ES-I3 (cell line): ENCODE results near the gene LRP1B.

Experiments
- H3K36me3 ChIP-seq: 2 replicates; pipeline ENCODE4 v1.6.1; 2013; ENCODE audit warnings: mild to moderate bottlenecking, low read length, control low read depth, moderate library complexity; ENCODE audit not compliant: insufficient read depth
- H3K4me1 ChIP-seq: 2 replicates; pipeline ENCODE4 v1.6.1; 2013; ENCODE audit warnings: mild to moderate bottlenecking, control low read depth, low read length; ENCODE audit not compliant: insufficient read depth
- H3K9ac ChIP-seq: 2 replicates; pipeline ENCODE4 v1.6.1; 2013; ENCODE audit warnings: low read depth, mild to moderate bottlenecking, low read length, moderate library complexity
- H3K9me3 ChIP-seq: 2 replicates; pipeline ENCODE4 v1.6.1; 2013; ENCODE audit warnings: mild to moderate bottlenecking, low read length, moderate library complexity; ENCODE audit not compliant: control insufficient read depth, insufficient read depth

LRP1B gene

DNA sequence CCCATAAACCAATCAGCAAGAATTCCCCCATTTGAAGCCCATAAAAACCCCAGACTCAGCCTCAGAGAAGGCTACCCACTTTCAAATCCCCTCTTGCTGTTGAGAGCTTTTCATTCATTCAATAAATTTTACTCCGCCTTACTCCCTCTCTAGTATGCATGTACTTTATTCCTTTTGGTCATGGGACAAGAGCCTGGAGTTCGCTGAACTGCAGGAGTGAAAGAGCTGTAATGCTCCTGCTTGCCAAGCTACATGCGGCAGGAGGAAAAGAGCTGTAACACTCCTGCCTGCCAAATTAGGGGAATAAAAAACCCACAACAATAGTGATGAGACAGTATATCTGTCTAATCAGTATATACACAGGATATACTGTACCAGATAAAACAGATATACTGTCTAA is 1261.7 kb downstream of the LRP1B start:
- peaks cover 9% of the 10 kb centered on the region for H3K9me3 ChIP-seq
- no peak overlapping the region for H3K9ac ChIP-seq
- H3K36me3 ChIP-seq: no peaks in the 10 kb centered on the region
- no peaks in the 10 kb centered on the region for H3K4me1 ChIP-seq

DNA sequence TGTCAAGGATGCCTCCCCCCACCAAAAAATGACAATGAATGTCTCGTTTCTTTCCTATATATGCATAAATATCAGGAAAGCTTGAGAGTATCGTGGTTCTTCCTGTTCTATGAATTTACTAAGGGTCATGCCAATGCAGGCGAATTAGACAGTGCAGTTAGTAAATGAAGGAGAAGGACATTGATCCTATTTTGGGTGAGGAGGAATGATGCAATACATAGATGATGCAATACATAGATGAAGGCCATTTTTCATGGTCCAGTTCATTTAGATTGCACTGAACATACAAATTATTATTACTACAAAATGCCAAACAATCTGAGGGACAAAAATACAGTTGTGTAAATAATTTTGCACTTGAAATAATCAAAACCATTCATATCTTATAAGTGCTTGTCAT is 1265.0 kb downstream of the LRP1B start:
- Histone ChIP-seq H3K9ac (no peak overlapping the region), H3K9me3 (peaks cover 5% of the 10 kb centered on the region; the same call in 1 of the 2 replicates), H3K36me3 (no peaks in the 10 kb centered on the region), H3K4me1 (no peaks in the 10 kb centered on the region)

DNA sequence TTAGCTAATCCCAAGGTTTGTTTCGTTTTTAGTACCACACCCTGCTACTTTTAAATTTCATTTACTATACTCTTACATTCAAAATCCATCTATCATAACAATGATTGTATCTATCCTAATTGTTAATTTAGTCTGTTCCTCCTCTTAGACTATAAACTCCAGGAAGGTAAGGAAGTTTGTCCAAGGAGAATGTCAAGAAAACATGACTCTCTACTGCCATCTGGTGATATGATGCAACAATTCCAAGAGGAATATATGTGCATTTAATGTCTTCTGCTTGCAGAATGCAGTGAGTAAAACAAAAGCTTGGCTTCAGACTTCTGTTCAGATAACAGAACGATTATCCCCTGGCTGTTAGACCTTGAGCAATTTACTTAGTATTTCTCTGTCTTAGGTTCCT is 1267.1 kb downstream of the LRP1B start:
- H3K9ac ChIP-seq: no peak overlapping the region
- H3K9me3 ChIP-seq: no peaks in the 10 kb centered on the region
- H3K4me1 ChIP-seq: no peaks in the 10 kb centered on the region
- no peaks in the 10 kb centered on the region for H3K36me3 ChIP-seq

DNA sequence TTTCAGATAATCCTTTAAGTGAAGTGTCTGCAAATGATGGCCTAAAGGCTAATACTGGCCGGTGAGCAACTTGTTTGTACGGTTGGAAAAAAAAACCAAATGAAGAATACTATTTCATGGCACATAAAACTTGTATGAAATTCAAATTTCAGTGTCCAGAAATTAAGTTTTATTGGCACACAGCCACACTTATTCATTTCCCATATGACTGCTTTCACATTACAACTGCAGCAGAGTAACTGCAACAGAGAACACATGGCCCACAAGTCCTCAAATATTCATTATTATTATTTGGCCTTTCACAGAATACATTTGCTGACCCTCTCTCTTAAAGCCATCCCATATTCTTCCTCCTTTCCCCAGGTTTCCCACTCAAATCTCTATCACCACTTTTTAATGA is 1268.6 kb downstream of the LRP1B start:
- H3K36me3 ChIP-seq: no peaks in the 10 kb centered on the region
- no peak overlapping the region for H3K9ac ChIP-seq
- no peaks in the 10 kb centered on the region for H3K4me1 ChIP-seq
- no peaks in the 10 kb centered on the region for H3K9me3 ChIP-seq

DNA sequence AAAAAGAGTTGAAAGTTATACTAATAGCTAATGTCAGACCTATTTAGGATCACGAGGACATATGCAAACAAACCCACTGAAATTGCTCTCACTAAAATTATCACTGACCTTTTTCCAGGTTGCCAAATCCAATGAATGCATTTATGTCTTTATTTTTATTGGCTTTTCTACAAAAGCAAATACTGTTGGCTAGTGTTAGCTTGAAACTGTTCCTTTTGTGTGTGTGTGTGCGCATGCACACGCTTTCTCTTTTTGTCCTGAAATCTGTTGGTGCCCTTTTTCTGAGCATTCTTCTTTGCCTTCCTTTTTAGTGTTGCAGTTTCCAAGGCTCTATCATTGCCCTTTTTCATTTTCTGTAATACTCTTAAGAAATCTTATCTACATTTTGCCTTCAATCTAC is 1269.2 kb downstream of the LRP1B start:
- Histone ChIP-seq H3K4me1 (no peaks in the 10 kb centered on the region), H3K9ac (no peak overlapping the region), H3K36me3 (no peaks in the 10 kb centered on the region), H3K9me3 (no peaks in the 10 kb centered on the region)

DNA sequence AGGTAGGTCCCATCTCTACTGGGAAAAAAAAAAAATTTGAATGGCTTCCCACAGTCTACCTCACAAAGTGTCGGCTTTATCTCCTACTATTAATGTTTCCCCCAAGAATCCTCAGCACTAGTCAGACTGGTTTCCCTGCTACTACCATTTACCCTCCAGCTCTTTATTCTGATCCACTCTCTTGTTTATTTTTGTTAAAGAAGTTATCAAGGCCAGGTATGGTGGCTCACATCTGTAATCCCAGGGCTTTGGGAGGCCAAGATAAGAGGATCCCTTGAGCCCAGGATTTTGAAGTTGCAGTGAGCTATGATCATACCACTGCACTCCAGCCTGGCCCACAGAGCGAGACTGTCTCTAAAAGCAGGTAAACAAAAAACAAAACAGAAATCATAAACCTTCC is 1275.3 kb downstream of the LRP1B start:
- Histone ChIP-seq H3K36me3 (no peaks in the 10 kb centered on the region), H3K4me1 (no peaks in the 10 kb centered on the region), H3K9me3 (no peaks in the 10 kb centered on the region), H3K9ac (no peak overlapping the region)

DNA sequence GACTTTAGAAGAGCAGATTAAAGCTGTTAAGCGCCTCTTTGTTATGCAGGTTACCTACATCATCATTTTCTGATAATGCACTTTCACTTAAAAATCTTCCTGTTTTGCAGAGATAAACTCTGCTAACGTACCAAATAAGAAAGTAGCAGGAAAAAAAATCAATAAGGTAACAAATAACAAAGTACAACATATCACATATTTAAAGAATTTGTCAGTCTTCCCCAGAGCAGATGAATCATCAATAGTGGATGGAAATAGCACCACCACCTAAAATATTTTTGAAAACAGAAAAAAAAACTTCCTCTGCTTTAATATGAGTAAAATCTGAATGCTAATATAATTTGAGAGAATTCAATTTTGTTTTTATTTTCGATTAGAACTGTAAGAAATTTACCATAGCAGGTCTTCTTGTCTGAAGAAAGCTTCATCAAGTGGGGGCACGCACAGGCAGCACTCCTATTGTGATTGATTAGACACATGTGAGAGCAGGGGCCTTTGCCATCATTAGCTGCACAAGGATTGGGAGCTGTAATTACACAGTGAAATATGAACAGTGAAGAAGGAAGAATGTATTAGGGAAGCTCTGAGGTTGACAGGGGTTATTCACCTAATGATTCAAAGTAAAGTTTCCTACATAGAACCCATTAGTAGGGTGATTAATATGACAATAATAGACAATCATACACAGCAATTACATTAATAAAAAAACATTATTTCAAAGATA is 1279.4 kb downstream of the LRP1B start:
- Histone ChIP-seq H3K36me3 (no peaks in the 10 kb centered on the region), H3K4me1 (no peaks in the 10 kb centered on the region), H3K9me3 (no peaks in the 10 kb centered on the region), H3K9ac (no peak overlapping the region)

DNA sequence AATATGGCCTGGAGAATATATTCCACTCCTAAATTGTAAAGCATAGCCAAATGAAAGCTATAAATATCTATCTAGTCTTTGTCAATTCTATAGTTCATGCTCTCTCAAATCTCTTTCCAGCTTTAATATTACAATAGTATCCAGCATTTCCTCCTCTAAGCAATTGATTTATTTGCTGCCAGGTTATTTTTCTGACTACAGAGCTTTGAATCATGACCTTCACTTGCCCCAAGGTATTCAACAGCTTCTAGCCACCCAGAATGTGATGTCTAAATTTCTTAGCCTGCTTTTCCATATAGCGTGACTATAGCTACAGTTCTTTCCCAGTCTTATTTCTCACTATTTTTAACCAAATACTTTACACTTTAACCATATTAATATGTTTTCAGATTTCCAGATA is 1287.6 kb downstream of the LRP1B start:
- Histone ChIP-seq H3K36me3 (no peaks in the 10 kb centered on the region), H3K4me1 (no peaks in the 10 kb centered on the region), H3K9me3 (no peaks in the 10 kb centered on the region), H3K9ac (no peak overlapping the region)

DNA sequence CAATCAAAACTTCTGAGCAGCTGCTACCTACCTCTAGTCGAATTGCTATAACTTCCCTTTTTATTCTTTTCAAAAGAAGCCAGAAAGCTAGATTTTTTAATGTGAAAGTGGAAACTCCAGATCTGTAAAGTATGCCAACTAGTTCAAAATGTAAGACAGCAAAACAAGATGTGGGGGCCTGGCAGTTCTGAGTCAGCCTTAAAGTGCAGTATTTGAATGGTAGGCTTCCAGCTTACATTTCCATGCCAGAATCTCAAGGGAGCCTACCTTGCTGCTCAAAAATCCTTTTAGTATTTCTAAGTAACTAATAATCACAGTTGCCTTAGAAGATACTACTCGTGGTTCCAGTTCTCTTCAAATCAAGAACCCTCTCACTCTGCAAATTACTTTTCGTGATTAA is 1288.7 kb downstream of the LRP1B start:
- H3K4me1 ChIP-seq: no peaks in the 10 kb centered on the region
- no peaks in the 10 kb centered on the region for H3K9me3 ChIP-seq
- H3K9ac ChIP-seq: no peak overlapping the region
- H3K36me3 ChIP-seq: no peaks in the 10 kb centered on the region

DNA sequence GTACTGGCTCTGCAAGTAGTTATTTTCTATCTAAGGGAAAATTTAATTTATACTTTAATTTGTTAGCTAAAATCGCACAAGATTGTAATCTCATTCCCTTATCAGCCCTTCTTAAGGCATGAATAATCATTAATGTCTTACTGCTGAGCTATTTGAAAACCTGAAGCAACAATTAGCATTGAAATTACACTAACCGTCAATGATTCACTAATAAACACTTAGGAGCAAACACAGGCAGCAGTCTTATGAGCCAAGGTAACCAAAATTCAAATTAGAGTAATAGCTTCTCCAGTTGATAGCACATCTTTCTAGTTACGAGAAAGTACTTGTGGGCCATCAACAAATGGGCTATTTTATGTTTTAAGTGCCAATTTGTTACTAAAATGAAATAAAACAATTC is 1289.7 kb downstream of the LRP1B start:
- Histone ChIP-seq H3K36me3 (no peaks in the 10 kb centered on the region), H3K9ac (no peak overlapping the region), H3K4me1 (no peaks in the 10 kb centered on the region), H3K9me3 (no peaks in the 10 kb centered on the region)

DNA sequence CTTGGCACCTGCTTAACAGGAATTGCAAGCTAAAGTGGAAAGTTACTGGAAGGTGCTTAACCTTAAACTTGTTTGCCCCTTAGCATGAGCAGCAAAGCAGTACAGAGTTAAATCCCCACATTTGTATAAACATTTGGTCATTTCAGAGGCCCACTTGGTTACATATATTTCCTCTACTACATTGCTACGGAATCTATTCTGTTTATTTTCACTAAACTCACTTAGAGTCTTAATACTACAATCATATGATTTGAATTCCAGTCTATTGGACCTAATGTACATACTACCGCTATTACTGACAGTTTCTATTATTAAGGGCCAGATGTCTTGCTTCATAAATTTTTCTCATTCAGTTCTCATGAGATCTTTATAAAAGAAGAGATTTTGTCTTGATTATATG is 1294.0 kb downstream of the LRP1B start:
- Histone ChIP-seq H3K36me3 (no peaks in the 10 kb centered on the region), H3K9me3 (no peaks in the 10 kb centered on the region), H3K9ac (no peak overlapping the region), H3K4me1 (no peaks in the 10 kb centered on the region)

DNA sequence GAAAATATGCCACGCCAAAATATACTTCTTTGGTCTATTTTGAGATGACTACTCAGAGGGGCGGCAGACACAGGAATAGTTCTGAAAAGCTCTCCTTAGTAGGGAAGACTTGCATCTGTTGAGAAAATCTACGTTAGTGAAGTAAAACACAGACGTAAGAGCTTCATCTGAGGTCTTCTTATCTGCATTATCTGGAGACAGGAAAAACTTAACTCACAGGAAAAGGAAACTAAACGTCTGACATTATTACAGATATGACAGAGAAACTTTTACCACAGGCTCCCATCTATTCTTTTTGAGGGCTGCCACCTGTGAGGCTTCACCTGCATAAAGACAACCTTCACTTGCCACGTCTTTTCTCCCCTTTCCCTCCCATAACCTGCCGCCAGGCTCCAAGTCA is 1295.7 kb downstream of the LRP1B start:
- H3K4me1 ChIP-seq: no peaks in the 10 kb centered on the region
- H3K9ac ChIP-seq: no peak overlapping the region
- no peaks in the 10 kb centered on the region for H3K36me3 ChIP-seq
- H3K9me3 ChIP-seq: no peaks in the 10 kb centered on the region

DNA sequence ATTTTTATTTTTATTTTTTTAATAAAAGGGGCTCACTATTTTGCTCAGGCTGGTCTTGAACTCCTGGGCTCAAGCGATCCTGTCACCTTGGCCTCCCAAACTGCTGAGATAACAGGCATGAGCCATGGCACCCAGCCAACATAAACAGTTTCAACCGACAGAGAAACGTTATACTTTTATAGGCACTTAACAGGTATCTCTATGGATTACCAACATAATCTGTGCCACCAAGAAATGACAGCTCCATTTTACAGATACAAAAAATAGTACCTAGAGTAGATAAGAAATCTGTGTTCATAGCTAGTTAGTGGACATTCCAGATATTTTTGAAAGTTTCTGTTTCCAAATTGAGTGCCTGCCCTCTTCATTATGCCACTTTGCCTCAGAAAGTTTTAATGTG is 1316.7 kb downstream of the LRP1B start:
- Histone ChIP-seq H3K36me3 (no peaks in the 10 kb centered on the region), H3K9me3 (no peaks in the 10 kb centered on the region; the same call in 1 of the 2 replicates), H3K9ac (no peak overlapping the region), H3K4me1 (no peaks in the 10 kb centered on the region)

DNA sequence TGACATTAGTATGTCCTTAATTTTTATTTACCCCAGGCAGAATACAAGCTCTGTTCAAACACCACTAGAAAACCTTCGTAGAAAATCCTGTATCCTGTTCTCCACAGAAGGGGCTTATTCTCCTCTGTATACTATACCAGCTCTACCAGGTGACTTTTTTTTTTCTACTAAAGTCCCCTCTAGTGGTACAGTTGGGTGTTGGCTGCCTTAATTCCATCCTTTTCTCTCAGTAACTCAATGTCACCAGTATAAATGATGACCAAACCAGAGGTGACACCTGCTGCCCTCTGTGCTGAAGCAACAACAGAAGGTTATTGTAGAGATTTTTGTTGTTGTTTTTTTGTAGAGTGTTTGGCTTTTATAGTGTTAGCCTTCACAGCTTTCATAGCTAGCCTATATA is 1322.0 kb downstream of the LRP1B start:
- Histone ChIP-seq H3K9me3 (no peaks in the 10 kb centered on the region), H3K9ac (no peak overlapping the region), H3K36me3 (no peaks in the 10 kb centered on the region), H3K4me1 (no peaks in the 10 kb centered on the region)

DNA sequence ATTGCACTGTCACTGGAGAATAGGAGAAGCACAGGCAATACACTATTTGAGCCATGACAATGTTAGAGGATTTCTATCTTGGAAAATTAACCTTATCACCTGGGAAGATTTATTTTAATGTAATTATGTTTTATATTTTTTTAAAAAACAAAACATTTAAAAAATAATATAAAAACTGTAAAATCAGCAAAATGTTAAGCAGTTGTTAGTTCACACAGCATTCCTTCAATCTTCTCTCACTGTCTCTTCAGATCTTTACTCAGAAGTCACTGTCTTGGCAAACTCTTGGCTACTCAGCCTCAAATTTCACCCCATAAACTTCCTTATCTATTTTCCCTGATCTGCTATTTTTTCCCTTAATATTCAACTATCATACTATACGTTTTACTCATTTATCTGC is 1322.6 kb downstream of the LRP1B start:
- Histone ChIP-seq H3K36me3 (no peaks in the 10 kb centered on the region), H3K4me1 (no peaks in the 10 kb centered on the region), H3K9ac (no peak overlapping the region), H3K9me3 (no peaks in the 10 kb centered on the region)
